SKM-1 (cell line): ENCODE data around the gene CCL22.
"Not testable (repeated sequence)": the region's sequence is repeated elsewhere in the genome, so short reads cannot be mapped to it uniquely, and the experiment has no call there.

ENCODE experiments used
- DNase-seq: peaks from one replicate; lab custom pipeline; 2025; ENCODE audit not compliant: unreplicated experiment; lab: John Stamatoyannopoulos, UW

CCL22 gene

DNA sequence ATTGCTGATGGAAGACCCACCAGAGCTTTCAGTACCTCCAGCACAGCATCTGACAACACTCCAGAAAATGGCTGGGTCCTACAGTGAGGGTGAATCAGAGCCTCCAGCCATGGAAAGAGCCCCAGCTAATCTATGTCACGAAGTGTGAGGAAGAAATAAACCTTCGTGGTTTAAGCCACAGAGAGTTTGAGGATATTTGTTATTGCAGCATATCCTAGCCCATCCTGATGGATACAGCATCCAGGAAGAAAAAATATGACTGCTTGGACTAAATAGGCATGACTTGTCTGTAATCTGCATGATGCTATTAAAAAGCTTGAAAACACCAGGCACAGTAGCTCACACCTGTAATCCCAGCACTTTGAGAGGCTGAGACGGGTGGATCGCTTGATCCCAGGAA lies 32.7 kb downstream of the CCL22 start:
- DNase-seq: no peak

DNA sequence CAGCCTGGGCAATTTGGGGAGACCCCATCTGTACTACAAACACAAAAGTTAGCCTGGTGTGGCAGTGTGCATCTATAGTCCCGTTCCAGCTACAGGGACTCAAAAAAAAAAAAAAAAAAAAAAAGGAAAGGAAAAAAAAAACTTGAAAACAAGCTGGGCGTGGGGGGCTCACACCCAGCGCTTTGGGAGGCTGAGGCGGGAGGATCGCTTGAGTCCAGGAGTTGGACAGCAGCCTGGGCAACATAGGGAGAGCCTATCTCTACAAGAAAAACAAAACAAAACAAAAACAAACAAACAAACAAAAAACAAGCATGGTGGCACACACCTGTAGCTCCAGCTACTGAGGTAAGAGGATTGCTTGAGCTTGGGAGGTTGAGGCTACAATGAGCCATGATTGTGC lies 33.1 kb downstream of the CCL22 start:
- no peak for DNase-seq

DNA sequence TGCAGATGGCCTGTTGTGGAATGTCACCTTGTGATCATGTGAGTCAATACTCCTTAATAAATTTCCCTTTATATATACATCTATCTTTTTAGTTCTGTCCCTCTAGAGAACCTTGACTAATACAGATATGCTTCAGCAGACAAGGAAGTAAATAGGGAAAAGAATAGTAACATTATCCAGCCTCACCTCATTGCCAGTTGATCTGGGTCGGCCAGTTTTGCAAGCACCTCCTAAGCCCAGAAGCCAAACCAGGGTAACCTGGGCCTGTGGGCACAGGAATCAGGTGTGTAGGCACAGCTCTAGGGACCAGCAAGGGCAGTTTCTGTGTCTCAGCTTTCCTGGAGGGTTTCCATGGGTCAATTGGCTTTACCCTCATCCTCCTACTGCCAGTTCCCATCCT lies 34.1 kb downstream of the CCL22 start:
- DNase-seq: no peak

DNA sequence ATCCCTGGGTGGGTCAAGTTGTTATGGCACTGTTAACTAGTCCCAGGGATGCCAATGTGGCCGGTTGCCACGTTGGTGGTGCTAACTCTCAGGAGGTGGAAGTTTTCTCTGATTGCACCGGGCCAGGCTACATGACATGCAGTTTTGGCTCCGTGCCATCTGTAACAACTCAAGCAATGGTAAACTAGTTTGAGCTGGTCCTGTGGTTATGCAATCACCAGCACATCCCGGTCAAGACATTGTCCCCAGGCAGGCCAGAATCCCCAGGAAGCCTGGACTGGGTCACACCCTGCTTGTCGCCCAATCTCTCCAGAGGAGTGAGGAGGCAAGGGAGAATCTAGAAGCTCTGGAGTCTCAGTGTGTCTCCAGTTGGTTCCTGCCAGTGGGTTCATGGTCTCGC lies 35.9 kb downstream of the CCL22 start:
- DNase-seq: no peak

DNA sequence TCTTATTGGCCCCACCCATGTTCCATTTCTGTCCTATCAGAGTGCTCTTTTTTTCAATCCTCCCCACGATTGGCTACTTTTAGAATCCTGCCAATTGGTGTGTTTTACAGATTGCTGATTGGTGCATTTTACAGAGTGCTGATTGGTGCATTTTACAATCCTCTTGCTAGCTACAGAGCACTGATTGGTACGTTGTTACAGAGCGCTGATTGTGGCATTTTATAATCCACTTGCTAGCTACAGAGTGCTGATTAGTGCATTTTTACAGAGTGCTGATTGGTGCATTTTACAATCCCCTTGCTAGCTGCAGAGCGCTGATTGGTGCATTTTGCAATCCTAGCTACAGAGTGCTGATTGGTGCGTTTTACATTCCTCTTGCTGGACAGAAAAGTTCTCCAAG lies 36.4 kb downstream of the CCL22 start:
- DNase-seq: no peak

DNA sequence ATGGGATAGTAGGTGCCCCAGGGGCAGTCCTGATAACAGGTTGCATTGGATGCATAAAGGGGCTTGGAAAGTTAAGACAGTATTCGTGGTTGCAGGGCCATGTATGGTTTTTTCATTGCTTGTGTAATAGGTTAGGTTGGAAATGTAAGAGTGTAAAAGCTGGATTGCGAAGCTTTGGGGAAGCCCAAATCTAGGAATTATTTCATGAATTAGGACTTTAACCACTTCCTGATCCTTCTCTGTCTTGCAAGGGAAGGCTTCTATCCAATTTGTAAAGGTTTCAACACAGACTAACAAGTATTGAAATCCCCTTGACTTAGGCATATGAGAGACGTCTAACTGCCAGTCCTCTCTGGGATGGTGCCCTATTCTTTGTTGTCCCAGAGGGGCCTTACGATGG lies 38.2 kb downstream of the CCL22 start:
- DNase-seq: no peak

DNA sequence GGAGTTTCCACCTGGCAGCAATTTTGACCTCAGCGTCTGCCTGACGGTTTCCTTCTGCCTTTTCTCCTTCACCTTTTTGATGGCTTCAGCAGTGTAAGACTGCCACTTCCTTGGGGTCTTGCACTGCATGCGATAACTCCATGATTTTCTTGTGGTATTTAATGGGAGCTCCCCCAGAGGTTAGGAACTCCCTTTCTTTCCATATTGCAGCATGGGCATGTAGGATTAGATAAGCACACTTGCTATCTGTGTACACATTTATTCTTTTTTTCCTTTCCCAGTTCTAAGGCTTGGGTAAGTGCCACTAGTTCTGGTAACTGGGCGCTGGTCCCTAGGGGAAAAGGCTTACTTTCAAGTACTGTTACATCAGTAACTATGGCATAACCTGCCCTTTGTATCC lies 38.9 kb downstream of the CCL22 start:
- not testable (repeated sequence) for DNase-seq

DNA sequence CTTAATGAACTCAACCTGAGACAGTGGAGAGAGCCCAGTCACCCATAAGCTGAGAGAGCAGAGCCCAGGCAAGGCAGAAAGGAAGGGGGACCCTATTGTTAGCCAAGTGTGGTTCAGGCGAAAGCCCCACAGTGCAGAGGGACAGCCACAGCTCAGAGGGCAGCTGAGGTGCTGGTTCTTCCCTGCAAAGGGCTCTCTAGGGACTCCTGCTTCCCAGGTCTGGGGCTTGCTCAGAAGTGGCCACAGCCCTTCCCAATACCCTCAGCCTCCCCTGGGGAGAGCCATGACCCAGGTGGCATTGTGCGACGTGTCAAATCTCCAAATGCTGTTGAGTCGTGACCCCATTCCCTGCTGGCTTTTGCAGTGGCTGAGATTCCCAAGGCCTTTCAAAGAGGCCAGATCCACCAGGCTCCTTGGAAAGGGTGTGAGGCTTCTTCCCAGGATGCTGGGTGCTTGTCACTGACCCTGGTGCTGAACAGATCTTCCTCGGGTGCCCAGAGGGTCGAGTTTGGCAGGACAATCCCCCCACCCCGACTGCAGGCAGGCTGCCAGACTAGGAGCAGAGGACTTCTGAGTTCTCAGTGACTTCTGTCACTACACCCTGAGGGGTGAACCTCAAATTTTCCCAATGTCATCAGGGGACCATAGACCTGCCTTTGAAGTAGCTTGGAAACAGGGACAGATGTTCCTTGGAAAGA lies 43.5 kb downstream of the CCL22 start:
- DNase-seq: no peak

DNA sequence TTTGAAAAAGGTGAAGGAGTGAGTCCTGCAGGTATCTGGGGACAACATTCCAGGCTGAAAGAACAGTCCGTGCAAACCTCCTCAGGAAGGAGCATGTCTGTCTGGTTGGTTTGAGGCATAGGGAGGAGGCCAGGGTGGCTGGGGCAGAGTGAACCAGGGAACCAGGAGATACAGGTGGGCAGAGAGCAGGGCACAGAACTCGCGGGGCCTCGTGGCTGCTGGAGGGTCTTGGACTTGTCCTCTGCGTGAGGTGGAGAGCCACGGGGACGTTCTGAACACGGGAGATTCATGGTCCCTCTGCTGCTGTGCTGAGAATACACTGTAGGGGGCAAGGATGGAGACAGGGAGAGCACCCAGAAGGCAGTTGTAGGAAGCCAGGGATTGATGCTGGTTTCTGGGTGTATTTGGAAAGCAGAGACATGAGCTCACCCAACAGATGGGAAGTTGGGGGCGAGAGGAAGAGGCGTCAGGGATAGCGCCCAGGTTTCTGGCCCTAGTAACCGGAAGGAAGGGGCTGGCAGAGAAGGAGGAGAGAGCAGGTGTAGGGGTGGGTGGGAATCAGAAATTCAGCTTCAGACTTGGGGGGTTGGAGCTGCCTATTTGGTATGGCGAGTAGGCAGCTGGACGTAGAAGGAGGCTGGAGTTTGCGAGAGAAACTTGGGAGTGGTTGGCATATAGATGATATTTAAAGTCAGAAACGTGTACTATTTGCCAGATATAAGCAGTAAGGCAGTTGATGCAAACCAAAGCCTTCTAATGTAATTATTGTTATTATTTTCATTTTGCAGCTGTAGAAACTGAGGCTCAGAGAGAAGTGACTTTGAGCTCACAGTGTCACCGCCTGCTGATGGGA lies 45.6 kb downstream of the CCL22 start, which contains the start of gene CCL17:
CCL17 (plus strand) TSS at position 803 of the 853 bp plus-strand sequence. CDS start 9,166 bp downstream, outside the sequence.
- no peak for DNase-seq

DNA sequence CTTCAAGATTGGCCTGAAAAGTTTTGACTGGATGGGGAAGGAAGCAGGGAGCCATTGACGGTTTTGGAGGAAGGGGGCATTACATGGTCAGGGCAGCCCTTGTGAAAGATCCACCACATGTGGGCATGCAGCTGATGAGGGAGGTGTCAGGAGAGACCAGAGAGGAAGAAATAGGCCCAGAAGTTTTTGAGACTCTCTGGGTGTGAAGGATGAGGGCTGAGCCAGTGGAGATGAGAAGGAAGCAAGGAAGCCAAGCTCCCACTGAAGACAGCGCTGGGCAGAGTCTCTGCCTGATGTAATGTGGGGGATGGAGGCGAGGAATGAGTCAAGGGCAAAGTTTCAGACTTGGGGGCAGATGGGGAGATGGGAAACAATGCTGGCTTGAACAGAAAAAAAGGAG lies 46.5 kb downstream of the CCL22 start:
- no peak for DNase-seq

DNA sequence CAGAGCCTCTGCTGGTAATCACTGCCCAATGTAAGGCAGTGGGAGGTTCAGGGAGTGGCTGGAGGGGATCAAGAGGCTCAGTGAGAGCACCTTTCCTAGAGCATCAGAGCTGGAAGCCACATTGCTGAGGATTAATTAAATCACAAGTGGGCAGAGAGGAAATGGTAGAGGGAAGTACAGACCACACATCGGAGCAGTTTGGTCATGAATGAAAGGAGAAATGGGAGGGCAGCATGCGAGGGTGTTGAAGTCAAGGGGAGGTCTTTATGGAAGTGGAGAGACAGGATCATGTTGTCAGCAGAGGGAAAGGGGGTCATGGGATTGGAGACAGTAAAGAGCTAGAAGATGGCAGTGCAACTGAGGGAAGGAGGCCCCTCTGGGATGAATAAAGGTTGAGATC lies 48.3 kb downstream of the CCL22 start:
- DNase-seq: no peak

DNA sequence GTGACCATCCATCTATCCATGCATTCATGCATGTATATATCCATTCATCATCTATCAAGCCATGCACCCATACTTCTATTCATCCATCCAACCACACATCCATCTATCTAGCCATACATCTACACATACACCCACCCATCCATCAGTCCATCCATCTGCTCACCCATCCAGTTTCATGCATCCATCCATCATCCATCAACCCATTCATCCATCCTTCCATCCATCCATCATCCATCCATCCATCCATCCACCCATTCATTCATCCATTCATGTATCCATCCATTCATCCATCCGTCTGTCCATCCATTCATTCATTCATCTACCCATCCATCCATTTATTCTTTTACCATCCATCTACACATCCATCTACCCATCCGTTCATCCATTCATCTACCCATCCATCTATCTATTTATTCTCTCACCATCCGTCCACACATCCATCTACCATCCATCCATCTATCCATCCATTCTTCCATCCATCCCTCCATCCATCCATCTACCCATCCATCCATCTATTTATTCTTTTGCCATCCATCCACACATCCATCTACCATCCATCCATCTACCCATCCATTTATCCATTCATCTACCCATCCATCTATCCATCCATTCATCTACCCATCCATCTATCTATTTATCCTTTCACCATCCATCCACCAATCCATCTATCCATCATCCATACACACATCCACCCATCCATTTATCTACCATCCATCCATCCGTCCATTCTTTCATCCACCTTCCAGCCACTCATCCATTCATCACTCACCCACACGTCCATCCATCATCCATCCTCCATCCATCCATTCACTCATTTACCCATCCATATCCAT lies 49.2 kb downstream of the CCL22 start:
- no peak for DNase-seq

DNA sequence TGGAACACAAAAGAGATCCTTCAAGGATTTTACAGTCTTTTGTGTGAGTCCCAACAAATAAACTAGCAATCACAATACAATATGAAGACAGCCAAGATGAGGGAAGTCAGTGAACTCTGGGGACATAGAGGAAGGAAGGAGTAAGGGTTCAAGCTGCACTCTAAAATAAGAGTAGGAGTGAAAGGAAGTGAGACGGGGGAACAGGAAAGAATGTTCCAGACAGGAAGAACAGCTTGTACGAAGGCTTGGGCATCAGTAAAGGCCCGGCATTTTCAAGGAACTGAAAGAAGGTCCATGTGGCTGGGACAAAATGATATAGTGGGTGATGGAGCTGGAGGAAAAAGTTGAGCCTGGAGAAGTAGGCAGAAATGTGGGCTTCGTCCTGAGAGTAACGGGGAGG lies 50.5 kb downstream of the CCL22 start:
- DNase-seq: no peak

DNA sequence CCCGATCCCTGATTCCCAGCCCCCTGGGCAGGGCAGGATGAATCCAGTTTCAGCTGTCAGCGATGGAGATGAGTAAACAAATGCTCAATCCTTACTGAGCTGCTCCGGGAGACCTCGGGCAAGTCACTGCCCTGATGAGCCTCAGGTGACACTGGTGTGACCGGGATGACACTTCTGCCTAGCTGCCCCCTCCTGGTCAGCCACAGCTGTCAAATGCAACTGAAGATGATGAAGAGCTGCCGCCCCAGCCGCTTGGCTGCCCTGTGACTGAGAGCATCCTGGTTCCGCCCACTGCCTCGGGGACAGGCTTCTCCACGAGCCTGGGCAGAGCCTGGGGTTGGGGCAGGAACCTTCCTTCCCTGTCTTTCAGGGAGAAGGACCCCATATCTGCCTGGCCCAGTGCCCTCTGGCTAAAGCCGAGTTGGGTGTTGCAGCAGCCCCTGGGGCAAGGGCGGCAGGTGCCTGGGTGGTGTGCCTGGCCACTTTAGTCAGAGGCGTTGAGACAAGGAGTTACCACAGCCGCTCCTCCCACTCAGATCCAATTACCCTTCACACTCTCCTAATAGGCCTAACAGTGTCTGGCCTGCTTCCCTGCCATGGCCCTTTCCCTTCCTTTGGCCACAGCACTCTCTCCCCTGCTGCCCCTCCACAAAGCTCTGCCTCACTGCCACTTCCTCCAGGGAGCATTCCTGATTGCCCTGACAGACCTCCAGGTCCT lies 51.4 kb downstream of the CCL22 start:
- no peak for DNase-seq

DNA sequence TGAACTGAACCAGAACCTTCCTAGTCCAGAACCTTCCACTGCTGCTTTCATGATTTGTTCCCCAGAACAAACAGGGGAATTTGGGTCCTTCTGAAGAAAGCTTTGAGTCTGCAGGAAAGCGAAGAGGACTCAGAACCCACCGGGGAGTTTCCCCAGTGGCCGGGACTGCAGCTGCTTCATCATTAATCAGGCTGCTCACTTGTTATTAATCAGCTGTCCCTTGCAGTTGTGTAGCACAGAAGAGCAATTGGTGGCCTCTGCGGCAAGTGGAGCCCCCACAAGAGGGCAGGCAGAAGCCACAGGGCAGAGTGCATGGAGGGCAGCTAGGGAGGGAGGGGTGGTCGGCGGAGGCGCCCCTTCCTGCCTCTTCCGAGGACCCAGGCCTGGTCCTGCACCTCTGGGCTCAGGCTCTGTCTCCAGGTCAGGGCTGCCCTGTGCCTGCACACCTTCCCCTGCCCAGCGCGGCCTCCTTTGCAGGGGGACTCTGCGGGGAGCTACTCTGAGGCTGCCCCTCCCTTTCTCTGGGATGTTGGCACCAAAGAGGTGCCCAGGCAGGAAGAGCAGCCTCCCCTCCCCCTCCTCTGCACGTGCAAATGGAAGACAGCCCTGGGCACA lies 52.9 kb downstream of the CCL22 start:
- DNase-seq: no peak

DNA sequence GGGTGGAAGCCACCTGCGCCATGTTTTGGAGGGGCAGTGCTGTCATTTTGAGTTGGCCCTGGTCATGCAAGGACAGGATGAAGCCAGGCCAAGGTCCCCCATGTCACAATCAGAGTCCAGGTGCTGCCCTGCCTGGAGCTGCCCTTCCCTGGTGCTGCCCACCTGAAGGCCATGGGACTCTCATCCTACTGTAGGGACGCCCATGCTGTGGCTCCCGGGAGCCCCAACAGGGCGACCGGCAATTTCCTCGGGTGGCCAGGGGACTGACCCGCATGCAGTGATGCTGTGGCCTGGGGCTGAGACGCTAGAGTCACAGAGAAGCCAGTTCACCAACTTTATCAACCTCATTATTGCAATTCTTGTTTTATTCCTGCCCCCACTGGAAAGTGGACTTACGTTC lies 54.0 kb downstream of the CCL22 start:
- DNase-seq: no peak

DNA sequence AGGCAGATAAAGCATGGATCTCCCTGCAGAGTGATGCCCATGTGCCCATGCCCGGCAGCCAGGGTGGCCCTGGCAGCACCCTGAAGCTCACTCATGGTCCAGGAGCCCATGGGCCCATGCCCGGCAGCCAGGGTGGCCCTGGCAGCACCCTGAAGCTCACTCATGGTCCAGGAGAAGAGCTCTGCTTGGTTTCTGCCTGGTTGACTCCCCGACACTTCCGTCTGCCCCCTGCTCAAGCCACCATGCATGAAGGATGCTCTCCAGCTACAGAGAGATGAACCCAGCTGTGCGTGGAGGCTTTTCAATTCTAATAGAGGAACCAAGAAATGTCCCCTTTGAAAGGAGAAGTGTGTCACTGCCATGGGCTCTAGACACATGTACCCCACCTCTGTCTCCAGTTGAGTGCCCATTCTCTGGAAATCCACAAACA lies 54.7 kb downstream of the CCL22 start:
- DNase-seq: no peak

DNA sequence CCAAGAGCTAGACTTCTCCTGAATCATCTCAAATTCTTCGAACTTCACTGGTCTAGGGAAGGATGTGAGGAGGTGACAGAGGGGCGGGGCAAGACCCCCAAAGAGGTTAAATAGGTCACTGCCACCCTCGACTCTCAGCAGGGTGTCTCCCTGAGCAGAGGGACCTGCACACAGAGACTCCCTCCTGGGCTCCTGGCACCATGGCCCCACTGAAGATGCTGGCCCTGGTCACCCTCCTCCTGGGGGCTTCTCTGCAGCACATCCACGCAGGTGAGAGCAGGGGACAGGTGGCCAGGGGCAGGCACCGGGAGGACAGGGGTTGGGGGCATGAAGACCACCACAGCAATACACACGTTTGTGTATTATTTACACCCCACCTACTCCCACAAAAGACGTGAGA lies 55.1 kb downstream of the CCL22 start:
- no peak for DNase-seq
